LHCN-M2 (cell line): ENCODE data around the gene PAX6. TPM values are rescaled to one million over a fixed set of nuclear protein-coding genes. Genes with fewer than 3 reads are reported as not detected.

Source experiments
- DNase-seq: peaks from one replicate; pipeline ENCODE4 v3.0.0-alpha.2; 2012; ENCODE audit warnings: low read depth
- polyA plus RNA-seq: library from polyadenylated mRNA; unstranded; fragments of >200 nt; gene quantifications from one replicate; pipeline ENCODE4 v1.2.1, GENCODE V29; 2012; ENCODE audit warnings: missing spikeins
- total RNA-seq: library from RNA; depleted of rRNA; stranded (reverse); fragments of >200 nt; gene quantifications from 2 replicates; pipeline ENCODE4 v1.2.3, GENCODE V29; 2014; rRNA removed

PAX6 gene
- 0.23 and 0.58 TPM in 2 replicates for total RNA-seq
- 0.38 TPM for polyA plus RNA-seq

DNA sequence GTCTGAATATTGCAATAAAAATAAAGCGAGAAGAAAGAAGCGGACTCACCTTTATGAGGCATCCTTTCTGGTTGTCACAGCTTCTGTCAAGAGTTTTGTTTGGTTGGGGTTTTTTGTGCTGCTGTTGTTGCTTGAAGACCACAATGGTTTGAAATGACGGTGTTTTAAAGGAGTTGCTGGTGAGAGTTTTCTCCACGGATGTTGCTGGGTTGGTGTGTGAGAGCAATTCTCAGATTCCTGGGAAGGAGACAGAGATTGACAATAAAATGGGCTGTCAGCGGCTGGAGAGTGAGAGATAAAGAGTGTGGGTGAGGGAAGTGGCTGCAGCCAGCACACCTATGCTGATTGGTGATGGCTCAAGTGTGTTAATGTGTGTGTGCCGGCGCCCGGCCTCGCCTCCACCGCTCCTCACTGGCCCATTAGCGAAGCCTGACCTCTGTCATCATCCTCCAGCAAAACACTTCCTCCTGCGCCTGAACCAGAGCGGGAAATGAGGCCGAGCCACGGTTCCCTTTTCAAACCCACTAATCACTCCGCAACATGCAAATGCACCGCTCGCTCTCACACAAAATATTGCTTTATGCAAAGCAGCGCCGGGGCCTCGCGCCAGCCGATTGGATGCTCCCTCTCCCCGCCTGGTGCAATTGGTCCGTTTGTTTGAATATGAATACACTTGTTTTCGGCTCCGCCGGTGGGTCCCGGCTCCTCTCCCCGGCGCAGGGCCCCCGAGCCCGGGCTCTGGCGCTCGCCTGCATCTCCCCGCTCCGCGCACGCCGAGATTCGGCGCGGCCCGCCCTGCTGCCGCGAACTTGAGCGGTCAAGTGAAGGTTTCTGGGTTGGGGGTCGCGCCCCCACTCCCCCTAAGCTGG, at the start of gene PAX6:
TSS of gene PAX6 (minus strand) at position 544 of the 869 bp plus-strand sequence. CDS start 4,911 bp downstream, outside the sequence.
- DNase-seq, result peak; percentile 60

DNA sequence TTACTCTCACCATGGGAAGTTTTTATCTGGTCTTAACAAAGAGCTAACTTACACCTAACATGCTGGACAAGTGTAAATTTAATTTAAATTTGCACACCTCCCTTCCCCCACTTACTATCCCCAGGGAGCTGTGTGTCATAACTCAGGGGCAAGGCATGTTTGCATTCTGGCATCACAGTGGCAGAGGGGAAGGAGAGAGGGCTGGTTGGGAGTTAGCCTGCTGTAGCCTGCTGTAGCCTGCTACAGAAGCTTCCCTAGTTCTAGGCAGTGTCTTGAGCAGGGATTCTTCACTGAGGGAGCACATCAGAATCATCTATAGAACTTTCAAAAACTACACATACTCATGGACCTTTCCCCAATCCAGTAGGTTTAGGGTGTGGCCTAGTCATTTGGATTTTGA, 49.3 kb upstream of the PAX6 start:
- no peak for DNase-seq

DNA sequence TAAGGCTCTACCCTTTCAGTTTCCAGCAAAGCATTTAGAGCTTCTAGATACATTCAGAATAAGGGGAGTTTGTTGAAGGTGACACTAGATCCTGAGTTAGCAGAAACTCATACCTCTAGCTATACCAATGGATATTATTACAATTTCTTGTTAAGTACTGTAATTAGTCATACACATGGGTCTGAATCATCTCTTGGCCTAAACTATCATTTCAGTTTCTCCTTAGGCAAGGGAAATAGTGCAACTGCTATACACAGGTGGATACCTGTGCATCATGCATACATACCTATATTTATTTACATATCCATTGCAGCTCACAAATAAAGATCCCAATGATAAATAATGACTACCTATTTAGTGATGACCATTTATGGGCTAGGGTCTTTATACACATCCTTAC, 45.1 kb upstream of the PAX6 start:
- no peak for DNase-seq

DNA sequence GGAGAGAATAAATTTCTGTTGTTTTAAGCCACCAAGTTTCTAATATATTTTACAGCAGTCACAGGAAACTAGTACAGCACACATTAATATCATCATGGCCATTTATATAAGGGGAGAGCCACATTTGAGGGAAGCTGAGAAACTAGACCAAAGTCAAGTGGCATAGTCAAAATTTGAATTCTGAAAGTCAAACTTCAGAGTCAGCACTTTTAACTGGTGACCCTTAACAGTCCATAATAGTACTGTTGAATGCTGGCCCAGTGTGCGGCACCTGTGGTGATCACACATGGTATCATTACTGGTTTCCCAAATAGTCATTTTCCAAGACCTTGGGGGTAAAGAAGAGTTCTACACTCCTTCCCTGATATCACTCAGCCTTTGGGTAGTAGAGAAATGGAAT, 44.3 kb upstream of the PAX6 start:
- no peak for DNase-seq

DNA sequence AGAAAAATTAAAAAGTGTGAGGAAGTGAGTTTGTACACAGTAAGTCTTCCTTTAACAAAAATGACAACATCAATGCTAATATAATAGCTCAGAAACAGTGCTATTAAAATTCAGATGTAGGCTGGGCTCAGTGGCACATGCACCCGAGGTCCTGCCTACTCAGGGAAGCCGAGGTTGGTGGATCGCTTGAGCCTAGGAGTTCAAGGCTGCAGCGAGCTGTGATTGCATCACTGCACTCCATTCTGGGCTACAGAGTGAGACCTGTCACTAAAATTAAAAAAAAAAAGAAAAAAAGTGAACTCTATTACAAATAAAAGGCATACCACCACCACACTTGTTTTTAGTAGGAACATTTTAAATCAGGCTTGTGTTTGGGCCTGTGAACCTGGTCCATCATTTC, 39.2 kb upstream of the PAX6 start:
- no peak for DNase-seq

DNA sequence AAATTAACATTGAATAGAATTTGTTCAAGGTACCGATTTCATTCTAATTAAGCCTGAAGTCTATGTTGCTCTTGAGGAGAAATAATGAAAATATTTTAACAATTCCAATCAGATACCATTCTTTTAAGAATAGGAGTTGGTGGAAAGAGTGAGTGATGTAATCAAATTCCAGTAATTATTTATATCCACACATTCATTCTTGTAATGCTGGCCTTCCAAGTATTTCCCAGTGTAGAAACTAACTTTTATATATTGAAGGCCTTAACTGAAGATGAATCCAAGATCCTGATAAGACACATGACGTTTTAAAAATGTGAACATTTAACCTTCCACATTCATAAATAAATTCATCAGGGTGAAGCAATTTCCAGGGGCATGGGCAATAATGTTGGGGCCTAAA, 36.6 kb upstream of the PAX6 start:
- DNase-seq, result no peak

DNA sequence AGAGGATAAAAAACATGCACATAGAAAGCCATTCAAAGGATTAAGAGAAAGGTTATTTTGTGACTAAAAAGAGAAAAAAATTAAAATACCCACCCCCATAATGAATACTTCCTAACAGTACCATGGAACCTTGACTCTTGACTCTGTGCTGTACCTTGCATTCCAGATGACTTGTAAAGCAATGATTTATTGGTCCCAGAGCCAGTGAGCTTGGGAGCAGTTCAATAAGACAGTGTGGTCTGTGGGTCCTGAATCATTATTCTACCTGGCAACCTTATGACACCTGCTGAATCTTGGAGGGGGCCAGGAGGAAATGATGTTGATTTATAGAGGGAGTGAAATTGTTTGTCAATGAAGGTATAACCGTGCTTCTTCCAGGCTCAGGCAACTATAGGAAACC, 34.2 kb upstream of the PAX6 start:
- no peak for DNase-seq

DNA sequence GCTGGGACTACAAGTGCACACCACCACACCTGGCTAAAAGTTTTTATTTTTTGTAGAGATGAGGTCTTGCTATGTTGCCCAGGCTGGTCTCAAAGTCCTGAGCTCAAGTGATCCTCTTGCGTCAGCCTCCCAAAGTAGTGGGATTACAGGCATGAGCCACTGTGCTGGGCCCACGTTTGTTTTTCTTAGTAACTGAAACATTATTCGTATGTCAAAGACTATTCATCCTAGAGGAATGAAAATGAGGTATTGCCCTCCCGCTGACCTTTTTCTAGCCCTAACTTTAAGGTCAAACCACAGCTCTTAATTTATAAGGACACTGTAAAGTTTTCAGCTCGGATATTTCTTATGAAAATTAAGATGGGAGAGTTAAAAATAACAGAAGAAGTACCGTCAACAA, 33.2 kb upstream of the PAX6 start:
- DNase-seq, result peak; percentile 36

DNA sequence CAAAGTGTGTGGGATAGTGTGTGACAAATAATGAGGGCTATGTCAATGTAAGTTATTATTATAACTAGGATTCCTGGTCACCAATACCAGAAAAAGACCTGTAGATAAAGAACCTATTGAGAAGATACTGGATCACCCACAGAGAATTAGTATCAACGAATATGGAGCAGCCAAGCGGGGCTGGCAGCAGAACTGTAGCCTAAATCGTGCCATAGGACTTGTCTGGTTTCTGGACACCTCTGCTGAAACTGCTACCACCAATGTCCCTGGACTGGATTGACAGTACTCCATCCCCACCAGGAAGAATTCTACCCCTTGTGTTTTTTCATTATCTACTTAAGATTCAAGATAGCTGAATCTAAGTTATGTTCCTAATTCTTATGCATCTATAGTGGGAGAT, 30.3 kb upstream of the PAX6 start:
- no peak for DNase-seq

DNA sequence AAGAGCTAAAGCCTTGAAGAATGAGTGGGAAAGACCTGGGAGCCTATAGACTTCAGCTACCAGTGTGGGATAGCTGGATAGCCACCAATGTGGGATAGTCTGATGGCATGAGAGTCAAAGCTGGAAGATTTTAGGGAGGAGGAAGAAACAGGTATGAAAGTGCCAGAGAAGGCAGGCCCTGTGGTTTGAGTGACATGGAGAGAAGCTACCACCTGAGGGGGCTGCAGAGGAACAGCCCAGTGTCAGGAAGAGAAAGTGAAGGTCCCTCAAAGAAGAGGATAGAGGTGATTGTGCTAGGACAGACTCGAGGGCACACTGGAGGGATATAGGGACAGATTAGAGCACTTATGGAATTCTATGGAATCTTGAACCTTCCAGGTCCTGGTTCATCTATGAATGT, 23.1 kb upstream of the PAX6 start:
- no peak for DNase-seq

DNA sequence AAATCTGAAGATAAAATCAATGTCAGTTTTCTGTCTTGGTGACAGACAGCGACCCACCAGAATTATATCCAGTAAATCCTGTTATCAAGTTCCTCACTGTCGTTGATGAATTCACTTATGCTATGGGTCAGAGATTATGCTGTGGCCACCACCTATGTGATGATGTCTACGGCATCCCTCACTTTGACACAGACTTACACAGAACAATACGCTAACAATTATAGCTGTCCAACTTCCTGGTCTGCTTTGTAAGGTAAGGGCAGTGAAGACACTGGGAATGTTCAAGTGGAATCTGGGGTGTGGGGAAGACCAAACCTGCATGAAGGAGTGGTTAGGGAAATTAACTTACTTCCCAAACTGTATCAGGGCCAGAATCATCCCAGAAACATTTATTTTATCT, 19.3 kb upstream of the PAX6 start:
- DNase-seq, result no peak

DNA sequence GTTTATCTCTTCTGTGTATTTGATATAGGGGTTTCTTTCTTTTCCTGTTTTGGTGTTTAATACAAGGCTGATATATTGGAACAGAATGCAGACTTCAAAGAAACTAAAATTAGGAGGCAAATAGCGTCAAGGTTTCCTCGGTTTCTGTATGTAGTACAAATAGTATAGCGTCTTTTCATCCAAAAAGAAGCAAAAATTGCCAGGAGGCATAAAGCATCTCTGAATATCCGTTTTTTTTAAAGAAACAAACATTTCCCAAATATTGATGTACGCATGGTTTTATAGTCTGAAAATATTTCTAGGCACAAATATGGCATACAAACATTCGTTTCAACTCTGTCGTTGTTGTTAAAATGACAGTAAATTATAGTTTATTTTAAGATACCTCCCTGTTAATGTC, 17.1 kb upstream of the PAX6 start:
- no peak for DNase-seq

DNA sequence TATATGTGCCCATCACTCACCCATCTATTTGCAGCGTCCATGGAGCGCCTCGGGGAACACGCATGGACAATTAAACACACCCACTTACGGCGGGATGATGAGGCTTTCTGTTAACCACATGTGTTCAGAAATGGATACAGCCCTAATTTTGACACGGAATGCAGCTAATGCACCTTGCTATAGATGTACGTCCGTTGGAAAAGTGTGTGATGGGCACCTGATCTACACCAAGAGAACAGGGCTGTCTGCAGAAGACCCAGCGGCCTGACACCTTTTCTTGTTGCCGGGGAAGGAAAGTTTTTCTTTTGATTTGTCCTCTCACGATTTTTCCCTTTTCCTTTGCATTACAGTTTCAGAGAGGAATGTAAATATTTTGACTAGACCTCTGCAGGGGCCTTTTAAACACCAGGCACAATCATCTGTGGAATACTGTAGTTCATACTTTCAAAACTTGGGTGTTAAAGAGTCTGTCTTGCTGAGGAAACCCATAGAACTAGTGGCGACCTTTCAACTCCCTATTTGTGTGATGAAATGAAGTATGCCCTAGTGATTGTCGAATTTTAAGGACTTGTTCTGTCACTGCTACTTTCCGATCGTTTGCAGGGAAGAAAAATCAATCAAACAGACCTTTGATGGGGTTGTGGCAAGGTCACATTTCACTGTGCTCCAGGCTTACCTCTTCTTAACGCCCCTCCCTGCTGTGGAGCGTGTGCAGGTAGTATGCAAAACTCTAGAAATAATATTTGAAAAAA, 16.5 kb upstream of the PAX6 start:
- no peak for DNase-seq

DNA sequence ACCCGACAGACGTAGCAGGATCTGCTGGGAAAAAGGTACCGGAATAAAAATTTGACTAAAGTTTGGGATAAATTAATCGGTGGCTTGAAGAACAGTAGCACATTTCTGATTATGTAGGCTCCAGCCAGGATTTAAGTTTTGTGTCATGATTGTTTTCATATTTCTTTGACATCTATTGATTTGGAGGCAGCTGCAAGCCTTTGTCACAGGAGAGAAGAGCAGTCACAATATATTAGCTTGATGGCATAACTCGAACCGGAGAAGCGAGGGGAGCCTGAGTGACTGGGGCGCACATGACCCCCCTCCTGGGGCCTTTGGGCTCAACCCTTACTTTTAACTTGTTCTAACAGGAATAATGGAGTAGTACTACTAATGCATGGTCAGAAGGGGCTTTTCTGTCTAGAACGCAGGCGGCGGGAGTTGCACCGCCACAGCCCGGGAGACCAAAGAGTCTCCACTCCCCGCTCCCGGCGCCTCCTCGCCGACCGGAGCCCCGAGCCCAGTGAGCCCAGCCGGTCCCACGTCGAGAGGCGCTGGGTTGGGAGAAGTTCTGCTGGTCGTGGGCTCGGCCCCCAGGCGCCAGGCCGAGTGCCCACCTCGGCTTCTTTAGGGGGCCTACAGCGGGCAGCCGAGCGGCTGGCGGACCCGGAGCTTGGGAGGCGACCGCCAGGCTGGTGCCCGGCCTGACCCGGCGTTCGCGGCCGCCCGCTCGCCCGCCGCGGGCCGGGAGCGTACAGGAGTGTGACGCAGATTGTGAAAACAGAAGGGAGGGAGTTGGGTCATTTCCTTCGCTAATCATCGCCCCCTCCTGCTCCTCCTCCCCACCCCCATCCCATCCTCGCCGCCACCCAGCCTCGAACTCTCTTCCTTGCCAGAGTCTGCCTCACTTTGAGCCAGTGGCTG, 15.7 kb upstream of the PAX6 start:
- DNase-seq, result no peak

DNA sequence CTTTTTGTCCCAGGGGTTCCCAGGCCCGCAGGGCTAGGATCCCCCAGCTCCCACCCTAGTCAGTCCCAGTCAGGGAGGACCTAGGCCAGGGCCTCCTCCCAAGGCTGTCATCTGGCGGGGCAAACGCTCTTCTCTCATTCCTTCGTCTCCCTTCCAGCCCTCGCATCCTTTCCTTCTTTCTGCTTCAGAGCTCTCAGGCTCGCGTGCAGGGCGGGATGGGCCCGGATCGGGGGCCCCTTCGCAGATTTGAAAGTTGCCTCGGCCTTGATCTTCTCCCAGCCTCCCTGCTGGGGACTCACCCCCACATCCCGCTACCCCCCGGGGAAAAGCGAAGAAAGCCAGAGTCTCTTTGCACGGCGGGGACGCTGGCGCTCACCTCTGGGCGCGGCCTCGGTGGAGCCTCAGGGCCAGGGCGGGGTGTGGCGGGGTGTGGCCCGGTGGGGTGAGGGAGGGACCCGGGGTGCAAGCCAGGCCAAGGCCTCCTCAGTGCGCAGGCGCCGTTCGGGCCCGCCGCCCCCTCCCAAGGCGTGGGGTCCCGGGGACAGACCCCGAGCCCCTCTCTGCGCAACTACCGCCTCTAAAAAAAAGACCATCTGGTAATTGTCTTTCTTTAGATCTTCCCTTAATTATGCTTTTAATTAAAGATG, 14.8 kb upstream of the PAX6 start:
- no peak for DNase-seq

DNA sequence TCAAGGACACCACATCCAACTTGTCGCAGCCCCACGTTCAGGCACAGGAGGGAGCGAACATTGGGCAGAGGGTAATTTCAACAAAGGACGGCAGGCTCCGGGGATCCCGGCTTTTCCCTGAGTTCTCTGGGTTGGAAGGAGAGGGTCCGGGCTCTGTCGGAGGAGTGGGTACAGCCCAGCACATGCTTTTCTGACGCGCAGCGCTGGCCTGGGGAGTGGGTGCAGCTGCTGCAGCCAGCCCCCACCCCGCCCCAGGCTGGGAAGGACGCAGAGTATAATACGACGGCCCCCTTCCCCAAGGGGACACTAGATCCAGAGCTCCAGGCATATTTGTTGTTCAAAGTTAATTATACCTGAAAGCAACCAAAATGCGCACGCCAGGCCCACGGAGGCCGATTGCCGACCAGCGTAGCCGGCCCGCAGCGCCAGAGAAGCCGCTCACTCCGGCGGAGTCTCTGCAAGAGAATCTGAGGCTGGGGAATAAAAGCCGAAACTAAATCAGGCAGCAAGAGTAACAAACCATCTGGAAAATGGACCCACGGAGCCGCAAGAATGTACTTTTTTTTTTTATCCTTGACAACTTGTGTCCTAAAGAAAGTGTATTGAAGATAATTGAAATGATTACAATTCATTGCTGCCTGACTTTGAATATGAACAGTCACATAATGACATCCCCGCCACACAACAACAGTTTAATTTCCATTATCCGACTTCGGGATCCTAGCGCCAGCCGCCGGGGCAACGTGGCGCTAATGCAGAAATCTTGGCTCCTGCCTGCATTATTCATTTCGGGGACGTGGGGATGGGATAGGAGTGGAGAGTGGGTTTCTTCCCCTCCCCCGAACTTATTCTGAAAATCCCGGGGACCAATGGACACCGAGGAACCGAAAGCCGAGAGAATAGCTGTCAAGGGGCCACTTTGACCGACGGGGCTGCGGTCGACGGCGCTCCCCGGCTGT, 14.0 kb upstream of the PAX6 start:
- no peak for DNase-seq

DNA sequence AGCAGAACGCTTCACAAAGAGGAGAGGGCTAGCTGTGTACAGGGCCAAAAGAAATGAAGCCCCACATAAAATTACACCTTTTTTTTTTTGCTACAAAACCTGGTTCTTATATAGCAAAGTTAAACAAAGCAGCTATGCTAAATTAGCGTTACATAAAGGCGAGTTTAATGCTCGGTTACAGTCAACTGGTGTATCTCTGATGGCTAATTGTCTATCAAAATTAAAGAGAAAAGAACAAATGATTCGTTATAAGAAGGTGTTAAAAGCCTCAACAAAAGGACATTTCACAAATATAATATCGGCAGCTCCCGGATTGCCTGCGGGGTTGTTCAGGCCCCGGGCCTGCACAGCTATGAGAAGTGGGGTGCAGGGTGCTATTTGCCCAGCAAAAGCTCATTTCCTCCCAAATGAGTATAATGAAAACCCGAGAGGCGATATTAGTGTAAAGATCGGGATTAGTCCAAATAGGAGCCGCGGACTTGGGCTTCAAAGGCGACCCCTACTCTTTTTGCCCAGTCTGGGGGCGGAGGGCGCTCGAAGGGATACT, 13.3 kb upstream of the PAX6 start:
- DNase-seq, result no peak

DNA sequence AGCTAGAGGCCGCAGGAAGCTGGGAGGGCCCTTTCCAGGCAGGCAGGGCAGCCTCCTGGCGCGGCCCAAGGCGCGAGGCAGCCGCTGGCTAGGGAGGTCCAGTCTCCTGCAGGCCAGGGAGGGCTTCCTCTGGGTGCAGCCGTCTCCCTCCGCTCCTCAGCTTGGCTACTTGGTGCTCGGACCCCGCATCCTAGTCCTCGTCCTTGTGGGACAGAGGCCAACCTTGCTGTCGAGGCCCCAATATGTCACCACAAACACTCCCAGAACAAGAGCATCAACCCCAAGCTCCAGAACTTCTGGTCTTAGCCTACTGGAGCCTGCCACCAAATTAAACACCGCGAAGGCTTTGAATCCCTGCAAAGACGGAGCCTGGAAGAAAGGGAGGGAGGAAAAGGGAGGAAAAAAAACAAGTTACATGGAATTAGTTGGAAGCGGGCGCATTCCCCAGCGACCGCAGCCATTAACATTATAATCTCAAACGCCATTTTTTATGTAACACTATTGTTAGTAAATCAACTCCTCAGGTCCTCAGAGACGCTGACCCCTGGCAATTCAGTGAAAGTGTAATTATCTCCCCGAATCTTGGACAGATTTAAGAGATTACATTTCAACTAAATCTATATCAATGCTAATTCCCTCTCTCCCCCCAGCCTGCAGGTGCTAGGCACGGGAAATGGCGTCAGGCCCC, 12.7 kb upstream of the PAX6 start:
- no peak for DNase-seq

DNA sequence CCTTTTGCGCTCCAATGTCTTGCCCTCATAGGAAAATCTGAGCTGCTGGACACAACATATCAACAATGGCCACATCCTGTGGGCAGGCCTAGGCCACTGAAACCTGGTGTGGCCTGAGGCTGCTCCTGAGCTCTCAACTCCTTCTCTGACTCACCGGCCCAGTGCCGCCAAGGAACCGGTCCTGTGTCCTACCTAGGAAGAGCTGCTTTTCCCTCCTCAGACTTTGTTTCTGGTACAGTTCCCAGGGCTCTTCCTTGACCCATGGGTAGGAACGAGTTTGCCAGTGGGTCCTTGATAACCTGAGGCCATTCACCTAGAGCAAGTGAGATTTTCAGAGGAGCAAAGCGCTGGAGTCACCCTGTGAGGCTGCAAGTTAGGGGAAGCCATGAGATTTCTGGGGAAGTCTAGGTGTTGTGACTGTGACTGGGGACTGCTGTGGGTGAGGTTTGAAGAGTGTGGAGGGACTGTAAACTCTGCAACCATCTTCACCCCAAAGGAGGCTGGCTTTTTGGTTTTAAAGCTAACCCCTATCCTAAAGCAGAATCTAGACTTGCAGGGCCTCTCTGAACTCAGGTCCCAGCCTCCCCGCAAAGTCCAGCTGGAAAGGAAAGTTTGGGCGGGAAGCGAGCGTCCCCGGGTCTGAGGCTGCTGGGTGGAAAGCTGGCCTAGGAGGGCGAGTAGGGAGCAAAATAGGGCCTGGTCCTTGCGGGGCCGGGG, 12.0 kb upstream of the PAX6 start:
- DNase-seq, result no peak
